NCI-H460 (cell line): ENCODE results near the gene TMEM245. TPM values are rescaled to one million over a fixed set of nuclear protein-coding genes. Genes with fewer than 3 reads are reported as not detected.
"Not testable (repeated sequence)": the region's sequence is repeated elsewhere in the genome, so short reads cannot be mapped to it uniquely, and the experiment has no call there.

Experiments
- DNase-seq: peaks from one replicate; pipeline ENCODE4 v3.0.0-alpha.2; 2016; ENCODE audit warnings: low read depth; ENCODE audit errors: extremely low read depth
- total RNA-seq: library from RNA; depleted of rRNA; stranded (reverse); fragments of >200 nt; shearing (Covaris generic); gene quantifications from 2 replicates; pipeline ENCODE4 v1.2.3, GENCODE V29; 2014

The TMEM245 gene
- total RNA-seq, 1 experiment from 2014 or later = 92.2 TPM

GRCh38 chr9:109072133-109072692, 47.5 kb downstream of the TMEM245 start:
- no peak for DNase-seq

GRCh38 chr9:109068764-109069163, 51.0 kb downstream of the TMEM245 start:
- no peak for DNase-seq

- DNase-seq = peak; percentile 6
These were observed 54.6 kb downstream of the TMEM245 start for GRCh38 chr9:109064963-109065702.

- no peak for DNase-seq
These were observed 56.0 kb downstream of the TMEM245 start for GRCh38 chr9:109063760-109064159.

- DNase-seq = no peak
These were observed 57.2 kb downstream of the TMEM245 start for GRCh38 chr9:109062543-109062942.

- no peak for DNase-seq
These were observed 59.6 kb downstream of the TMEM245 start for GRCh38 chr9:109060191-109060590.

- not testable (repeated sequence) for DNase-seq
These were observed 66.6 kb downstream of the TMEM245 start for GRCh38 chr9:109053121-109053520.

GRCh38 chr9:109052416-109052815, 67.3 kb downstream of the TMEM245 start:
- DNase-seq = no peak

GRCh38 chr9:109051733-109052132, 68.0 kb downstream of the TMEM245 start:
- no peak for DNase-seq

- DNase-seq = no peak
These were observed 69.3 kb downstream of the TMEM245 start for GRCh38 chr9:109050444-109050843.

- no peak for DNase-seq
These were observed 70.9 kb downstream of the TMEM245 start for GRCh38 chr9:109048822-109049221.

GRCh38 chr9:109047259-109047658, 72.5 kb downstream of the TMEM245 start:
- no peak for DNase-seq

- DNase-seq = no peak
These were observed 73.4 kb downstream of the TMEM245 start for GRCh38 chr9:109046346-109046745.

- no peak for DNase-seq
These were observed 76.2 kb downstream of the TMEM245 start for GRCh38 chr9:109043578-109043977.

GRCh38 chr9:109040571-109040970, 79.2 kb downstream of the TMEM245 start:
- no peak for DNase-seq

GRCh38 chr9:109039539-109039938, 80.2 kb downstream of the TMEM245 start:
- DNase-seq = no peak

- no peak for DNase-seq
These were observed 81.6 kb downstream of the TMEM245 start for GRCh38 chr9:109037946-109038715.

- no peak for DNase-seq
These were observed 82.7 kb downstream of the TMEM245 start for GRCh38 chr9:109036744-109037680.

GRCh38 chr9:109035684-109036423, 83.9 kb downstream of the TMEM245 start:
- DNase-seq = peak; percentile 79
